OCI-LY3 (cell line): Measurements from ENCODE around the gene PTGR3.

Experiments used
- H2AFZ ChIP-seq: fragments of 200-600, 300-600 bp; shearing (Covaris generic); 2 replicates; pipeline ENCODE4 v1.6.0; 2014; ENCODE audit warnings: antibody characterized with exemption, low read depth, low read length
- H3K27ac ChIP-seq: fragments of 200-600, 300-600 bp; sonication (generic); 2 replicates; pipeline ENCODE4 v1.5.1; 2014; ENCODE audit warnings: mild to moderate bottlenecking, low read length, moderate library complexity, mixed read lengths
- H3K27me3 ChIP-seq: fragments of 200-600, 300-600 bp; sonication (generic); 2 replicates; pipeline ENCODE4 v1.6.1; 2014; ENCODE audit warnings: low read depth, low read length, mixed read lengths
- H3K36me3 ChIP-seq: fragments of 200-600, 300-600 bp; sonication (generic); replicated peaks from 2 replicates; pipeline ENCODE3; 2014; ENCODE audit warnings: low read depth, low read length, mixed read lengths
- H3K4me1 ChIP-seq: fragments of 300-600, 200-600 bp; sonication (generic); 2 replicates; pipeline ENCODE4 v1.6.1; 2014; ENCODE audit warnings: low read length, mixed read lengths
- H3K4me2 ChIP-seq: fragments of 200-600, 300-600 bp; sonication (generic); 2 replicates; pipeline ENCODE4 v1.6.1; 2014; ENCODE audit warnings: low read length, mixed read lengths
- H3K4me3 ChIP-seq: fragments of 300-600, 200-600 bp; sonication (generic); 2 replicates; pipeline ENCODE4 v1.5.1; 2014; ENCODE audit warnings: antibody characterized with exemption, mild to moderate bottlenecking, low read length, moderate library complexity
- H3K79me2 ChIP-seq: fragments of 300-600, 200-600 bp; shearing (Covaris generic); 2 replicates; pipeline ENCODE4 v1.6.1; 2014; ENCODE audit warnings: mild to moderate bottlenecking, low read length, mixed read lengths
- H3K9ac ChIP-seq: fragments of 300-600, 200-600 bp; shearing (Covaris generic); 2 replicates; pipeline ENCODE4 v1.6.0; 2014; ENCODE audit warnings: mild to moderate bottlenecking, low read length, moderate library complexity
- H3K9me3 ChIP-seq: fragments of 200-600, 300-600 bp; shearing (Covaris generic); 2 replicates; pipeline ENCODE4 v1.6.1; 2014; ENCODE audit warnings: low read length, mixed read lengths; ENCODE audit not compliant: insufficient read depth
- H4K20me1 ChIP-seq: fragments of 200-600, 300-600 bp; sonication (generic); 2 replicates; pipeline ENCODE4 v1.6.1; 2016; ENCODE audit warnings: low read length, mixed read lengths; ENCODE audit not compliant: insufficient read depth
- EZH2phosphoT487 ChIP-seq: fragments of 200-600 bp; shearing (Covaris generic); IDR thresholded peaks from 2 replicates; pipeline ENCODE4 v1.6.1; 2018; ENCODE audit warnings: antibody characterized with exemption, mixed run types, low read depth
- TF ChIP-seq, protein P1 (sequence below): fragments of 200-600, 300-600 bp; sonication (generic); IDR thresholded peaks from 2 replicates; pipeline ENCODE4 v1.5.1; 2014; ENCODE audit warnings: antibody characterized with exemption, low read length, low read depth

Gene PTGR3

DNA sequence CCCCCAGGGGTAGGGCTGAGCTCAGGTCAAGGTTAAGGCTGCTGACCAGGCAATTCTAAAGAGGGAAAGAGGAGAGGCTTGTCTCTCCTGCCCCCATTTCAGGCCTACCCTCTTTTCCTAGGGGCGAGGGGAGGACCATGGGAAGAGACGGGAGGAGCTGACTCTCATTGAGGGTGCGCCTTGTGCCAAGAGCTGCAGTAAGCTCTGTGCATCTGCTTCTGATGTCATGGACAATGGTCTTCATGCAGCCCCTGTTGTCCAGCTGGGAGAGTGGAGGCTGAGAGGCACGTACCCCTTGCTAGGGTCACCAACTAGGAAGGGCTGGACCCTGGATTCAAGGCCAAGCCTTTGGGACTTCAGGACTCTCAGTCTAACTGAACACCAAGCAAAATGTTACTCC lies 45.2 kb downstream of the PTGR3 start:
- Histone ChIP-seq H3K27me3 (peaks cover 26% of the 10 kb centered on the region), H3K9ac (no peak overlapping the region), H3K36me3 (no peaks in the 10 kb centered on the region), H2AFZ (no peak overlapping the region), H3K4me3 (no peak overlapping the region), H3K4me2 (no peak overlapping the region), H3K4me1 (peaks cover 10% of the 10 kb centered on the region; the same call in 1 of the 2 replicates), H3K27ac (no peak overlapping the region), H3K9me3 (no peaks in the 10 kb centered on the region), H3K79me2 (no peaks in the 10 kb centered on the region), H4K20me1 (no peaks in the 10 kb centered on the region)
- no peak for TF ChIP-seq EZH2phosphoT487
- TF ChIP-seq, protein P1, sequence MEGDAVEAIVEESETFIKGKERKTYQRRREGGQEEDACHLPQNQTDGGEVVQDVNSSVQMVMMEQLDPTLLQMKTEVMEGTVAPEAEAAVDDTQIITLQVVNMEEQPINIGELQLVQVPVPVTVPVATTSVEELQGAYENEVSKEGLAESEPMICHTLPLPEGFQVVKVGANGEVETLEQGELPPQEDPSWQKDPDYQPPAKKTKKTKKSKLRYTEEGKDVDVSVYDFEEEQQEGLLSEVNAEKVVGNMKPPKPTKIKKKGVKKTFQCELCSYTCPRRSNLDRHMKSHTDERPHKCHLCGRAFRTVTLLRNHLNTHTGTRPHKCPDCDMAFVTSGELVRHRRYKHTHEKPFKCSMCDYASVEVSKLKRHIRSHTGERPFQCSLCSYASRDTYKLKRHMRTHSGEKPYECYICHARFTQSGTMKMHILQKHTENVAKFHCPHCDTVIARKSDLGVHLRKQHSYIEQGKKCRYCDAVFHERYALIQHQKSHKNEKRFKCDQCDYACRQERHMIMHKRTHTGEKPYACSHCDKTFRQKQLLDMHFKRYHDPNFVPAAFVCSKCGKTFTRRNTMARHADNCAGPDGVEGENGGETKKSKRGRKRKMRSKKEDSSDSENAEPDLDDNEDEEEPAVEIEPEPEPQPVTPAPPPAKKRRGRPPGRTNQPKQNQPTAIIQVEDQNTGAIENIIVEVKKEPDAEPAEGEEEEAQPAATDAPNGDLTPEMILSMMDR, result no peak

DNA sequence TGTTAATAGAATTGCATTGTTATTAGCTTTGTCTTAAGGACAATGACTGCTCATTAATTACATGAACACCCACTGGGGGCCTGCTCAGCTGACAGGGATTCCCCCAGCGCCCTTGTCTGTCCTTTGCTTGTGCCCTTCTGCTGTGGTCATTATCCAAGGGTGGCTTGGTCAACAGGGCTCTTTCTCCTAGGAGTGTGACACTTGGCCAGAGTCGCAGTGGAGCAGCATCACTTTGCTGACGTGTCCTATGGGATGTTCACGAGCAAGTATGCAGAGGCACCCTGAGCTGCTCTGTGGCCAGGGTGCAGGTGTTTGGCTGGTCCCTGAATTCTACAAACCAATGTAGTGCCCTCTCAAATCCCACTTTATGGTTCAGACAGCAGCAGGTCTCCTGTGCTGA lies 46.0 kb downstream of the PTGR3 start:
- H3K9ac ChIP-seq, result no peak overlapping the region
- no peak overlapping the region for H3K27ac ChIP-seq
- no peaks in the 10 kb centered on the region for H3K9me3 ChIP-seq
- H4K20me1 ChIP-seq, result no peaks in the 10 kb centered on the region
- no peak overlapping the region for H3K4me2 ChIP-seq
- TF ChIP-seq, protein P1, result no peak
- no peak for TF ChIP-seq EZH2phosphoT487
- peaks cover 26% of the 10 kb centered on the region for H3K27me3 ChIP-seq
- no peak overlapping the region for H3K4me3 ChIP-seq
- no peaks in the 10 kb centered on the region for H3K79me2 ChIP-seq
- no peaks in the 10 kb centered on the region for H3K36me3 ChIP-seq
- H3K4me1 ChIP-seq, result peaks cover 10% of the 10 kb centered on the region; the same call in 1 of the 2 replicates
- no peak overlapping the region for H2AFZ ChIP-seq

DNA sequence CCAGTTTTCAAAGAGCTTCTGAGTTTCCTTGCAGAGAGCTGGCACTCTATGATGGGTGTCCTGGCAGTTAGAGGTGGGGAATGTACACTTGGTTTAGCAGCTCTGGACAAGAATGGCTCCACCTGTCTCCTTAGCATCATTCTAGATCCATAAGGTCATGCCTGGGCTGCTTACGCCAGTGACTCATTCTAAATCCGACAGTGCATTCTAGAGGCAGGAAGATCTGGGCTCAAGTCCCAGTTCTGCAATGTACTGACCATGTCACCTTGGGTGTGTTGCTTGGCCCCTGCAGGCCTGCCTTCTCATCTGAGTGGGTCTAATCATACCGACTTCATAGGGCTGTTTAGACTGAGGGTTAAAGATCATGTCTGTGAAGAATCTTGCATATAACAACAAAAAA lies 46.5 kb downstream of the PTGR3 start:
- Histone ChIP-seq H4K20me1 (no peaks in the 10 kb centered on the region), H3K36me3 (no peaks in the 10 kb centered on the region), H2AFZ (no peak overlapping the region), H3K27me3 (peaks cover 26% of the 10 kb centered on the region), H3K4me1 (peaks cover 10% of the 10 kb centered on the region; the same call in 1 of the 2 replicates), H3K9me3 (no peaks in the 10 kb centered on the region), H3K4me3 (no peak overlapping the region), H3K9ac (no peak overlapping the region), H3K79me2 (no peaks in the 10 kb centered on the region), H3K4me2 (no peak overlapping the region), H3K27ac (no peak overlapping the region)
- TF ChIP-seq, protein P1, result no peak

DNA sequence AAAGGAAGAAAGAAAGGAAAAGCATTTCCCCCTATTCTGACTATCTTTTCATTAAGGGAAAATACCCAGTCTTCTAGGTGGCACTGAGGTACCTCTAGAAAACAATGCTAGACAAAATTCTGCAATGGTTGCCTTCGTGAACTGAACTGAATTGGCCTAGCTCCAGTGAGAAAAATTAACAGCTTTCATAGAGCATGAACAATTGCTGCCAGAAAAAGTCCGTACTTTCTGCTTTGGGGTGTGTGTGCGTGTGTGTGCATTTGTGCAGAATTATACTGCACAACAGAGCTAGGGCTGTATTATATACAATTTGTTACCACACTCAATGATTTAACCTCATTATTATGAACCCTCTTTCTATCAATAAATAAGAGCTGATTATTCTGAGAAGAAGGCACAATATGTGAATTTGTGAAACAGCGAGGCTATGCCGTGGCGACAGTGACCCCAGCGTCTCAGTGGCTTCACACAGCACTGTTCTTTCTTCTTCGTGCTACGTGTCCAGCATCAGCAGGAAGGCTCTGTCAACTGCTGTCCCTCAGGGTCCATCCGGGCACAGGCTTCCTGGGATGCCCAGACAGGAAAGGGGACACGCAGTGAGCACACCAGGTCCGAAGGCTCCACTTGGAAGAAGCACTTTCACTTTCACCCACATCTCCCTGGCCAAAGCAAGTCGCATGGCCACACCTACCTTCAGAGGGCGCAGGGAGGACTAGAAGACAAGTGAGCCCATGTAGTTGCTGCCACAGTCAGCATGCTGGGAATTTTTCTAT lies 47.5 kb downstream of the PTGR3 start:
- Histone ChIP-seq H3K27me3 (peaks cover 23% of the 10 kb centered on the region), H3K27ac (no peak overlapping the region), H3K79me2 (no peaks in the 10 kb centered on the region), H3K9ac (peak overlapping the region; percentile 25; the same call in 1 of the 2 replicates), H4K20me1 (no peaks in the 10 kb centered on the region), H3K4me1 (peaks cover 10% of the 10 kb centered on the region; the same call in 1 of the 2 replicates), H2AFZ (peak overlapping the region; percentile 76), H3K9me3 (no peaks in the 10 kb centered on the region), H3K4me3 (peak overlapping the region; percentile 76), H3K4me2 (peak overlapping the region; percentile 72), H3K36me3 (no peaks in the 10 kb centered on the region)
- TF ChIP-seq, protein P1, result peak; percentile 50
- TF ChIP-seq EZH2phosphoT487, result no peak
